Type B pancreatic cell (in vitro differentiated cells): ENCODE results near the gene RIMBP2. TPM values are rescaled to one million over a fixed set of nuclear protein-coding genes. Genes with fewer than 3 reads are reported as not detected.
A peak's percentile ranks its signal among the peaks of the same experiment; 100 is the strongest.

Source experiments
- DNase-seq: peaks from one replicate; pipeline ENCODE4 v3.0.0; 2021; ENCODE audit warnings: mixed read lengths; ENCODE audit not compliant: unreplicated experiment; ENCODE audit errors: extremely low spot score
- H3K27ac Mint-ChIP-seq: 2 replicates; pipeline ENCODE4 v1.8.0; 2021; ENCODE audit warnings: mild to moderate bottlenecking, mixed read lengths
- H3K27me3 Mint-ChIP-seq: 2 replicates; pipeline ENCODE4 v1.8.0; 2021; ENCODE audit warnings: mixed read lengths
- H3K36me3 Mint-ChIP-seq: 2 replicates; pipeline ENCODE4 v1.8.0; 2021; ENCODE audit warnings: mixed read lengths
- H3K4me1 Mint-ChIP-seq: one replicate; pipeline ENCODE4 v1.8.0; 2021; ENCODE audit warnings: mixed read lengths; ENCODE audit not compliant: unreplicated experiment
- H3K4me3 Mint-ChIP-seq: 2 replicates; pipeline ENCODE4 v1.8.0; 2021; ENCODE audit warnings: mild to moderate bottlenecking, mixed read lengths
- H3K9me3 Mint-ChIP-seq: 2 replicates; pipeline ENCODE4 v1.8.0; 2021; ENCODE audit warnings: mixed read lengths
- total RNA-seq: library from RNA; stranded (reverse); gene quantifications from 2 replicates; pipeline ENCODE4 v1.2.1, GENCODE V29; 2021; ENCODE audit warnings: low replicate concordance
- TF ChIP-seq, protein P1 (sequence below): fragments of 200-600 bp; sonication (generic); conservative IDR thresholded peaks from 2 replicates; pipeline ENCODE4 v1.5.0; 2021; ENCODE audit warnings: antibody characterized with exemption, mild to moderate bottlenecking

The RIMBP2 gene
- total RNA-seq, 1 donor from 2014 or later = 23.7 TPM

DNA sequence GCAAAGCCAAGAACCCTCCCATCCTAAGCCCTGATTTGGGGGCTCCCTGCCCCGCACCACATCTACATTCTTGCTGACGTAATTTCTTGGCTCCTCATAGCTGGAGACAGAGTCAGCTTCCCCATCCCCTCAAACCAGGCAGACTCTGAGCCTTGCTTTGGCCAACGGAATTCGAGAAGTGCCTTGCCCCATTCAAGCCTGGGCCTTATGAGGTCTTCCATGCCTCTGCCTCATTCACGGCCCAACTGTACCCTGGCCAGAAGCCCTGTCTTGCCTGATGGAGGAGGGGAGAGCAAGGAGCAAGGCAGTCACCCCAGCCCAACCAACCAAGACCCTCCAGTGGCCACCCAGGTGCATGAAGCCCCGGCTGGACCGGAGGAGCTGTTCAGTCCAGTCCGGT is 214.3 kb downstream of the RIMBP2 start:
- H3K4me3 Mint-ChIP-seq = no peak overlapping the region
- H3K27me3 Mint-ChIP-seq = no peaks in the 10 kb centered on the region
- H3K27ac Mint-ChIP-seq = no peak overlapping the region
- TF ChIP-seq, protein P1, sequence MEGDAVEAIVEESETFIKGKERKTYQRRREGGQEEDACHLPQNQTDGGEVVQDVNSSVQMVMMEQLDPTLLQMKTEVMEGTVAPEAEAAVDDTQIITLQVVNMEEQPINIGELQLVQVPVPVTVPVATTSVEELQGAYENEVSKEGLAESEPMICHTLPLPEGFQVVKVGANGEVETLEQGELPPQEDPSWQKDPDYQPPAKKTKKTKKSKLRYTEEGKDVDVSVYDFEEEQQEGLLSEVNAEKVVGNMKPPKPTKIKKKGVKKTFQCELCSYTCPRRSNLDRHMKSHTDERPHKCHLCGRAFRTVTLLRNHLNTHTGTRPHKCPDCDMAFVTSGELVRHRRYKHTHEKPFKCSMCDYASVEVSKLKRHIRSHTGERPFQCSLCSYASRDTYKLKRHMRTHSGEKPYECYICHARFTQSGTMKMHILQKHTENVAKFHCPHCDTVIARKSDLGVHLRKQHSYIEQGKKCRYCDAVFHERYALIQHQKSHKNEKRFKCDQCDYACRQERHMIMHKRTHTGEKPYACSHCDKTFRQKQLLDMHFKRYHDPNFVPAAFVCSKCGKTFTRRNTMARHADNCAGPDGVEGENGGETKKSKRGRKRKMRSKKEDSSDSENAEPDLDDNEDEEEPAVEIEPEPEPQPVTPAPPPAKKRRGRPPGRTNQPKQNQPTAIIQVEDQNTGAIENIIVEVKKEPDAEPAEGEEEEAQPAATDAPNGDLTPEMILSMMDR = no peak
- no peaks in the 10 kb centered on the region for H3K36me3 Mint-ChIP-seq
- no peaks in the 10 kb centered on the region for H3K9me3 Mint-ChIP-seq
- peaks cover 5% of the 10 kb centered on the region for H3K4me1 Mint-ChIP-seq
- no peak for DNase-seq

DNA sequence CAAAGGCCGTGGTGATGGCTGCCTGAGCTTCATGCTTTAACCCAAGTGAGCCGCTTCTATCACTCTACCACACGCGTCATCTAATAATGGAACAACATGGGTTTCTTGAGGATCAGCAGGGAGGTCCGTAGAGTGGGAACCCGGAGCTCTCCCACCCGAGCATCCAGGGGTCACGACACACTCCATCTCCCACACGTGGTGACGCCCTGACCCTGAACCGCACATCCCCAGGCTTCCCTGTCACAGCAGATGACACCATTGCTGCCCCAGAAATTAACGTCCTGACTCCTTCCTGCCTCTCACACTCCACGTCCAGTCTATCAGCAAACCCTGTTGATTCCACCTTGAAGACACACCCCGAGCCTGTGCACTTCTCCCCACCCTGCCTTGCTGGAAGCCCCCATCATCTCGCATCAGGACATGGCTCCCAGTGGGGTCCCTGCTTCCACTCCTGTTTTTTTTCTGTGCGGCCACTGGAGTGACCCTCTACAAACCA is 215.2 kb downstream of the RIMBP2 start:
- H3K27me3 Mint-ChIP-seq = no peaks in the 10 kb centered on the region
- TF ChIP-seq, protein P1 = no peak
- H3K27ac Mint-ChIP-seq = no peak overlapping the region
- peaks cover 5% of the 10 kb centered on the region for H3K4me1 Mint-ChIP-seq
- H3K4me3 Mint-ChIP-seq = no peak overlapping the region
- no peaks in the 10 kb centered on the region for H3K9me3 Mint-ChIP-seq
- no peak for DNase-seq
- no peaks in the 10 kb centered on the region for H3K36me3 Mint-ChIP-seq

DNA sequence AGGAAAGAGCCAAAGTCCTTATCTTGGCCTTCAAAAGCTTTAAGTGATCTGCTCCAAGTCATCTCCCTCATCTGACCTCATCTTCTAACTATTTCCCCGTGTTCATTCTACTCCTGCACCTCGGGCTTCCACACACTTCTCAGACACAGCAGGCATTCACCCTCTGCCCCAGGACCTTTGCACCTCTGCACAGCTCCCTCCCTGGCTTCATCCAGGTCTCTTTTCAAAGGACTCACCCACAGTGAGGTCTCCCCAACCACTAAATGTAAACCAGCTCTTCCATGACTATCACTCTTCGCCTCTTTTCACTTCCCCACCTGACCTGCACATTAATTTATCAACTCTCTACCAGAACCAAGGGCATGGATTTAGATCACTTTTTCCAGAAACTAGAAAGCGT is 216.6 kb downstream of the RIMBP2 start:
- TF ChIP-seq, protein P1 = no peak
- Mint-ChIP-seq H3K9me3 (no peaks in the 10 kb centered on the region), H3K4me3 (no peak overlapping the region), H3K4me1 (peaks cover 5% of the 10 kb centered on the region), H3K36me3 (no peaks in the 10 kb centered on the region), H3K27me3 (no peaks in the 10 kb centered on the region), H3K27ac (peak overlapping the region; percentile 6)
- DNase-seq = no peak

DNA sequence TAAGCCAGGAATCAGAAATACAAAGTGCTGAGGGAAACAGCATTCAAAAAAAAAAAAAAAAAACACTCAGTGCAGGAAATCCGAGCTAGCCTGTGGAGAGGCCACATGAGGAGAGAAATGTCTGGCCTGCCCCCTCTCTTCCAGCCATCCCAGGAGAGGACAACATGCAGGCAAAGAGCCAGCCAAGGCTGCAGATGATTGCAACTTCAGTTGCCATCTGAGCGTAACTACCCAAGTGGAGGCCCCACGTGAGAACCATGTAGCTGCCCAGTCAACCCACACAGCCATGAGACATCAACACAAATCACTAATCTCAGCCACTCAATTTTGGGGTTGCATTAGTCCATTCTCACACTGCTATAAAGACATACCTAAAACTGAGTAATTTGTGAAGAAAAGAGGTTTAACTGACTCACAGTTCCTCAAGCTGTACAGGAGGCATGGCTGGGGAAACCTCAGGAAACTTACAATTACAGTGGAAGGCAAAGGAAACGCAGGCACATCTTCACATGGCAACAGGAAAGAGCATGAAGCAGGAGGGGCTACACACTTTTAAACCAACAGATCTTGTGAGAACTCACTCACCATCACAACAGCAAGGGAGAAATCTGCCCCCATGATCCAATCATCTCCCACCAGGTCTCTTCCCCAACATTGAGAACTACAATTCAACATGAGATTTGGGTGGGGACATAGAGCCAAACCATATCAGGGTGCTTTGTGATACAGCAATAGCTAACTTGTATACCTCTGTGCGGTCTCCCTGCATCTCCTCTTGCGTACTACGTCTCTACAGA is 217.3 kb downstream of the RIMBP2 start:
- no peak for DNase-seq
- Mint-ChIP-seq H3K36me3 (no peaks in the 10 kb centered on the region), H3K4me3 (no peak overlapping the region), H3K9me3 (no peaks in the 10 kb centered on the region), H3K27ac (no peak overlapping the region), H3K4me1 (peaks cover 5% of the 10 kb centered on the region), H3K27me3 (no peaks in the 10 kb centered on the region)
- TF ChIP-seq, protein P1 = no peak

DNA sequence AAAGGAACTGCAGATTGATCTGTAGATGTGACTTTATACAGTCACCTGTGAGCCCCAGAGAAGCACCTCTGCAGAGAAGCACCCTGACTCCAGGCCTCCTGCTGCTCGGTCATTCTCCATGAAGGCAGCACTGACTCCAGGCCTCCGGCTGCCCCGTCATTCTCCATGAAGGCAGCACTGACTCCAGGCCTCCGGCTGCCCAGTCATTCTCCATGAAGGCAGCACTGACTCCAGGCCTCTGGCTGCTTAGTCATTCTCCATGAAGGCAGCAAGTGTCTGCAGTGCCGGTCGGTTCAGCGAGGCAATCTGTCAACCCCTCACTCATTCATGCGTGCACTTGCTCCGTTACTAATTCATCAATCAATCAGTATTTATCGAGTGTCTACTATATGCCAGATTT is 218.1 kb downstream of the RIMBP2 start:
- Mint-ChIP-seq H3K9me3 (no peaks in the 10 kb centered on the region), H3K36me3 (no peaks in the 10 kb centered on the region), H3K4me3 (no peak overlapping the region), H3K27ac (no peak overlapping the region), H3K4me1 (peaks cover 5% of the 10 kb centered on the region), H3K27me3 (no peaks in the 10 kb centered on the region)
- no peak for DNase-seq
- TF ChIP-seq, protein P1 = no peak
